Kidney tubule cell (primary cell): ENCODE data around the gene PLAU.
"Not testable (repeated sequence)": the region's sequence is repeated elsewhere in the genome, so short reads cannot be mapped to it uniquely, and the experiment has no call there.

Source experiments
- DNase-seq: peaks from one replicate; pipeline ENCODE4 v3.0.0-alpha.2; 2018; ENCODE audit warnings: low spot score

PLAU gene

DNA sequence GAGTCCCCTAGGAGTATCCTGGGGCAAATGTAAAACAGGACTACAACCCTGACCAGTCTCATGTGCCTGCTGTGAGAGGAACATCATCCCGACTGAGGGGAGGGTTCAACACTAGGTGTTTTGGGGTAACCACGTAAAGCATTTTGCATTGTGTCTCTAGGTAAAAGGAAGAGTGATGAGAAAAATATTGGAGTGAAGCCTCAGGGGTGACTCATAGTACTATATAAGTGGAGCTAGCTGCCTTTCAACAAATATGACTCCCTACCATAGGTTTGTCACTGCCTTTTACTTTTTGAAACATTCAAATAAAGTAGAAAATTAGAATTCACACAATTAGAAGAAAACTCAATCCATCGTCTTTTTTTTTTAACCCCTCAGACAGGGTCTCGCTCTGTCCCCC is 34.0 kb upstream of the PLAU start:
- peak; percentile 59 for DNase-seq

- no peak for DNase-seq
Observed at GRCh38 chr10:73877533-73878160, 33.3 kb upstream of the PLAU start.

DNA sequence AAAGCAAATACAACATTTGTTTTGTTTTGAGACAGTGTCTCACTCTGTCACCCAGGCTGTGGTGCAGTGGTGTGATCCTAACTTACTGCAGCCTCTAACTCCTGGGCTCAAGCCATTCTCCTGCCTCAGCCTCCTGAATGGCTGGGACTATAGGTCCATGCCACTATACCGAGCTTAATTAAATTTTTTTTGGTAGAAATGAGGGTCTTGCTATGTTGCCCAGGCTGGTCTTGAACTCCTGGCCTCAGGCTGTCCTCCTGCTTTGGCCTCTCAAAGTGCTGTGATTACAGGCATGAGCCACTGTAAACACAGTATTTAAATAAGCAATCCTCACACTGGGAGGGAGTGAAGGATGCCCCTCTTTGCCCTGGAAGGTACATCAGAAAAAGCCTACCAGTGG is 32.6 kb upstream of the PLAU start:
- DNase-seq, result no peak

- peak; percentile 90 for DNase-seq
Observed at GRCh38 chr10:73879296-73880173, 31.4 kb upstream of the PLAU start.

DNA sequence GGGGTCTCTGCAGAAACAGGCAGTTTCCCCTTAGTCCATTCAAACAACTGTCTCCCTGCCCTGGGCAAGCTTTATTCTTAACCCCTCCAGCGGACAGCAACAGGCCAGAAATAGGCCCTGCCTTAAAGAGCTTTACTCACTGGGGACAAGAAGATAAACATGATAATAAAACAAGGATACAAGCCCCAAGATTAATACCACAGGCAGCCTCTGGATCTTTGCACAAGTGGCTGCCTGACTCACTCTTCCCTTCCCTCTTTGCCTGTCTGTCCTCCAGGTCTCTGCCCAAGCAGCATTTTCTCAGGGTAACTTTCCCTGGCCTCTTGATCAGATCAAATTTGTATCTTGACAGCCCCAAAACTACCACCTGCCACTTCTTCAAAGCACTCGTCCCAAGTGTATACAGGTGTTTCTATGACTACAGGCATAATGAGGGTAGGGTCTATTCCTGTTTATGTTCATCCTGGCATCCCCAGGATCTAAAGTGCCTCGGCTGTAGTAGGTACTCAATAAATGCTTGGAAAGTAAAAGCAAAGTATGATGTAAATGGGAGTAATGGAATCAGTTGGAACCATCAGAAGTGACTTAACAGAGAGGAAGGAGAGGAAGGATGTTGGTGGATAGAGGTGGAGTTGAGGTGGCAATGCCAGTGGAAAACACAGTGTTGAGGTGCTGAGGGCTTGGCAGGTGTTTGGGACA is 29.6 kb upstream of the PLAU start:
- peak; percentile 23 for DNase-seq

GRCh38 chr10:73884017-73884416 is 26.9 kb upstream of the PLAU start:
- DNase-seq, result no peak

DNA sequence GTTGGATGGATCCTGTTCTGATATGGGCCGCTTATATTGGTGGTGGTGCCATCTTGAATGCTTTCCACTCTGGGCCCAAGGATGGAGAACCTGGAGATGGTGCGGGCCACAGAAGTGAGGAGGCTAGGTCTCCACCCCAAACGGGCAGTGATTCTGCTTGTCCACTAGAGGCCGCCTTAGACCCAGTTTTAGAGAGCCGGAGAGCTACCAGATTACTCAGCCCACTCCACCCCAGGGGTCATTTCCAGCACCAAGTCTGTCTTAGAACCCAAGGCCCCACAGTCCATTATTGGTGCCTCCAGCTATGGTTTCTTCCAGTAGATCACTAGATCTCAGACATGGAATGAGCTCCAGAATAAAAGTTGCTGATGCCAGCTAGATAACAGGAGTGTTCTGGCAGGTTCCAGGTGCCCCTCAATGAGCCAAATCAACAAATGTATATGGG is 24.8 kb upstream of the PLAU start:
- DNase-seq, result peak; percentile 88

GRCh38 chr10:73886661-73887293 is 24.2 kb upstream of the PLAU start:
- DNase-seq, result peak; percentile 63

DNA sequence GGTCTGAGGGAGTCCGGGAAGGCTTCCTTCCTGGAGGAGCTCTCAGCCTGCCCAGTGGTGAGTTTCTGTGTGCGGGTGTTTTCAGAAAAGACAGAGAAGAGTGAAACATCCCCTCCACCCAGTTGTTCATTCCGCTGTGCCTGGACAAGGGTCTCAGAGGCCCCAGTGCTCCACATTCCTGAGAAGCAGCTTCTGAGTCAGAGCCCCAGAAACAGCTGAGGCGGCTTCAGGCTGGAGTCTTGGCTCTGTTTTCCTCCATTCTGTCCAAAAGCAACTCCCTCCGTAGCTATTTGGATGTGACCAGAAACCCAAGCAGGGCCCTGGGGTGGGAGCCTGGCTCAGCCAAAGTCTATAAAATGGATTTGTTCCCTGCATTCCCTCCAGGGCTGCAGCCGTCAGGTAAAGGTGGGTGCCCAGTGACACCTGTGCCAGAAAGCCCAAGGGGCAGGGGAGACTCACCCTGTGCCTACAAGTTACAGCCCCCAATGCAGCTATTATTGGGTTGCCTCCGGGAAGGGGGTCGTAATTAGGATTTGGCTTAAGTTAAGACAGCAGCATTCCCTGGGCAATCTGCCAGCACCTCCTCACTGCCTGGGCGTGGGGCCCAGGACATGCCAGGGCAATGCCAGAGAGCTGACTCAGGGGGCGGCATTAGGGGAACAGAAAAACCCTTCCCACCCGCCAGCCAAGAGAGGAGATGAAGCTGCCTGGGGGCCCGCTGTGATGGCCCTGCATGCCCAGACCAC is 23.5 kb upstream of the PLAU start:
- DNase-seq, result peak; percentile 95

DNA sequence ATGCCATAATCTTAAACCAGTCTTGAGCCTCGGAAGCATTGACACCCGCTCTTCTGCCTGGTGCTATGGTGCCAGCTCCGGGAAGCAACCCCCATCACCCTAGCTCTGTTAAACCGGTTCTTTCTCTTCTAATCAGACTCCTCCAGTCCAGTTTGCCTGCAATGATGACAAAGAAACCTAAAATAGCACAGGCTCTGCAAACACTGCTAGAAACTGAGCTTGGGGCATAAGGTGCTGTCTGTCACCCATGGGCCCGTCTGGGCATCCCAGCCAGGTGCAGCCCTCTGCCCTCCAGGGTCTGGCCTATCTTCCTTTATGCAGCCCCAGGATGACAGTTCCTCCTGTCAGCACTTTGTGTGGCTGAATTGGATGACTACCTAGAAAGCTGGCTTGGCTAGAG is 22.4 kb upstream of the PLAU start:
- peak; percentile 62 for DNase-seq

DNA sequence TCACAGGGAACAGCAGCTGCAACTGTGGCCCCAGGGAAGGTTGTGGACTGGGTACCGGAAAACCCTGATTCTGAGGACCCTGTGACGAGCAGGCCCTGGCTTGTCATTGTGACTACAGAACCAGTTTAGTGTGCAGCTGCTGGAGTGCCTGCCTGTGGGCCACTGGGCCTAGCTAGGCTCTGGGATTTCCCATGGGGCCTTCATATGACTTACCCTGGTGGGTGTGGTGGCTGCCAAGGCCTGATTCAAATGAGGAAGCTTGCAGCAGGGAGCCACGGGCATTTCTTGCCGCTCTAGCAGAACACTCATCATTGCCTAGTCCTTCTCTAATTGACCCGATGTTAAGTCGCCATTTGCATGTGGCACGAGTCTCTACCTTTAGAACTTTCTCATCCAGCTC is 21.9 kb upstream of the PLAU start:
- peak; percentile 93 for DNase-seq

GRCh38 chr10:73889416-73889815 is 21.5 kb upstream of the PLAU start:
- peak; percentile 45 for DNase-seq

DNA sequence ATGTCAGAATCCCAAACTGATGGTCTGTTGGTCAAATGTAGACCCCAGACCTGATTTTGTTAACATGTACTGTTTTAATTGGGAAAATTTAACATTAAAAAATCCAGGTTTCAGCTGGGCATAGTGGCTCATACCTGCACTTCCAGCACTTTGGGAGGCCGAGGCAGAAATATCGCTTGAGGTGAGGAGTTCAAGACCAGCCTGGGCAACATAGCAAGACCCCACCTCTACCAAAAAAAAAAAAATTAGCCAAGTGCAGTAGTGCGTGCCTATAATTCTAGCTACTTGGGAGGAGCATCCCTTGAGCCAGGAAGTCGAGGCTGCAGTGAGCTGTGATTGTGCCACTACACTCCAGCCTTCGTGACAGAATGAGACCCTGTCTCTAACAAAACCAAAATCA is 20.7 kb upstream of the PLAU start:
- no peak for DNase-seq

GRCh38 chr10:73890830-73891229 is 20.1 kb upstream of the PLAU start:
- DNase-seq, result not testable (repeated sequence)

GRCh38 chr10:73891540-73891939 is 19.4 kb upstream of the PLAU start:
- DNase-seq, result no peak

DNA sequence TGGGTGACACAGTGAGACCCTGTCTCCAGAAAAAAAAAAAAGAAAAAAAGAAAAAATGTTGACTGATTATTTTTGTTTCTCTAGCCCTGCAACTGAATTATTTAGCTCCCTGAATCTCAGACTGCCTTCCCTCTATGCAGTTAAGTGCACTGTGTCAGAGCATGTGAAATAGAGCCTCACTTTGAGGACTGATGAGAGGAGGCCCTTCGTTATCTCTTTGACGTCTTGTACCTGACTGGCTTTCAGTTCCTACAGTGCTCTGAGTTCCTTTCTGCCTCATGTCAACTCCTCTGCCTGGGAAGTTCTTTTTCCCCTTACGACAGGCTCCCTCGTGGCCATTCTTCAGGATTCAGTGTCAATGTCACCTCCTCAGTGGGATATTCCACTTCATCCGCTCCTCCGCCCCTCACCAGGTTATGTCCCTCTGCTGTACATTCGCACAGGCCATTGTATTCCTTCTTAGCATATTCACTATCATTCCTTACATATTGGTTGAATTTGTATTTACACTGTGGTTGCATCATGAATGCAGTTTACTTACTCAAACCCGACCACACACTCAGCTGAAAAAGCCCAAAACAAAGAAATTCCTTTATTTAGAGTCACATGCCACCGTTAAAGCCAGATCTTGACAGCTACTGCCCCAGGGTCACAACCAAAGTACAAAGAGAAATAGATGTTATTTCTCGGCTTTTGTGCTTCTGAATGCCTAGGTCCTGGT is 18.5 kb upstream of the PLAU start:
- no peak for DNase-seq

DNA sequence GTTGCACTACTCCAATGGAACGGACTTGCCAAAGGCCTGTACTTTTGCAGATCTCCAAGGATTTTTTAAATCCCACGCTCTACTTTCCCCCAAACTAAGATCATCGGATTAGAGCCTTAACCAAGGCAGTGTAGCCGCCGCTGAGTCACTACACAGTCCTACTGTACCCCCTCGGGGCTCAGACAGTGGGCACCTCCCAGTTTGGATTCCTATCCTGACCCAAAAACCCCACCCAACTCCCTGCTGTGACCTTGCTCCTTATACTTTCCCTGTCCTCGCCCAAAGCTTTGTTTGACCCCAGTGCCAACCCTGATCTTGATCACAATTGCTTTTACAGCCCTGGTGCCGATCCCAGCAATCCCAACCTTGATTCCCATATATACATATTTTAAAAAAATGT is 17.5 kb upstream of the PLAU start:
- DNase-seq, result no peak

GRCh38 chr10:73894245-73894971 is 16.5 kb upstream of the PLAU start:
- DNase-seq, result peak; percentile 95

- DNase-seq, result not testable (repeated sequence)
Observed at GRCh38 chr10:73895381-73895780, 15.6 kb upstream of the PLAU start.

- DNase-seq, result no peak
Observed at GRCh38 chr10:73897693-73898092, 13.2 kb upstream of the PLAU start.
